Globus pallidus (tissue), 1 donor: Measurements from ENCODE around the gene LARGE1.
"Not testable (repeated sequence)": the region's sequence is repeated elsewhere in the genome, so short reads cannot be mapped to it uniquely, and the experiment has no call there.

Source experiments
- DNase-seq: peaks from one replicate; pipeline ENCODE4 v3.0.0-alpha.2; 2015; ENCODE audit warnings: low spot score

LARGE1 gene

GRCh38 chr22:33593818-33594217, 326.5 kb downstream of the LARGE1 start:
- no peak for DNase-seq

- DNase-seq, result no peak
These were observed 328.3 kb downstream of the LARGE1 start for GRCh38 chr22:33591946-33592345.

GRCh38 chr22:33589297-33589696, 331.0 kb downstream of the LARGE1 start:
- no peak for DNase-seq

GRCh38 chr22:33588860-33589259, 331.4 kb downstream of the LARGE1 start:
- no peak for DNase-seq

GRCh38 chr22:33584152-33584551, 336.1 kb downstream of the LARGE1 start:
- no peak for DNase-seq

GRCh38 chr22:33582822-33583400, 337.4 kb downstream of the LARGE1 start:
- no peak for DNase-seq

GRCh38 chr22:33580310-33580709, 340.0 kb downstream of the LARGE1 start:
- DNase-seq, result no peak

- peak; percentile 47 for DNase-seq
These were observed 340.7 kb downstream of the LARGE1 start for GRCh38 chr22:33579448-33580093.

GRCh38 chr22:33578752-33579151, 341.5 kb downstream of the LARGE1 start:
- no peak for DNase-seq

GRCh38 chr22:33577862-33578411, 342.3 kb downstream of the LARGE1 start:
- DNase-seq, result no peak

GRCh38 chr22:33576205-33576604, 344.1 kb downstream of the LARGE1 start:
- DNase-seq, result no peak

- no peak for DNase-seq
These were observed 344.5 kb downstream of the LARGE1 start for GRCh38 chr22:33575771-33576170.

- DNase-seq, result no peak
These were observed 345.2 kb downstream of the LARGE1 start for GRCh38 chr22:33575041-33575440.

GRCh38 chr22:33573479-33573878, 346.8 kb downstream of the LARGE1 start:
- DNase-seq, result no peak

GRCh38 chr22:33572086-33572485, 348.2 kb downstream of the LARGE1 start:
- no peak for DNase-seq

- DNase-seq, result no peak
These were observed 350.2 kb downstream of the LARGE1 start for GRCh38 chr22:33570110-33570509.

GRCh38 chr22:33569559-33569958, 350.7 kb downstream of the LARGE1 start:
- DNase-seq, result no peak

GRCh38 chr22:33569018-33569417, 351.3 kb downstream of the LARGE1 start:
- DNase-seq, result no peak

- not testable (repeated sequence) for DNase-seq
These were observed 353.8 kb downstream of the LARGE1 start for GRCh38 chr22:33566495-33566894.

GRCh38 chr22:33565580-33565995, 354.7 kb downstream of the LARGE1 start:
- no peak for DNase-seq

GRCh38 chr22:33564683-33565082, 355.6 kb downstream of the LARGE1 start:
- DNase-seq, result no peak

- no peak for DNase-seq
These were observed 356.9 kb downstream of the LARGE1 start for GRCh38 chr22:33563220-33563964.

GRCh38 chr22:33562501-33562900, 357.8 kb downstream of the LARGE1 start:
- DNase-seq, result no peak
